Lower leg skin (tissue), 3 donors: Measurements from ENCODE around the gene LRRC25.

Experiments used
- POLR2A ChIP-seq, 2 donors: fragments of 450-650 bp; IDR thresholded peaks; one replicate each; pipeline ENCODE4 v1.6.1; 2016 to 2017; ENCODE audit warnings: antibody characterized with exemption in 2 of 2, mild to moderate bottlenecking in 1 of 2, moderate library complexity in 1 of 2
- TF ChIP-seq, protein P1 (sequence below), 3 donors: fragments of 450-650 bp; IDR thresholded peaks; one replicate each; pipeline ENCODE4 v1.5.1; 2016; ENCODE audit warnings: antibody characterized with exemption in 3 of 3, mild to moderate bottlenecking in 3 of 3, moderate library complexity in 2 of 3

- TF ChIP-seq, protein P1, sequence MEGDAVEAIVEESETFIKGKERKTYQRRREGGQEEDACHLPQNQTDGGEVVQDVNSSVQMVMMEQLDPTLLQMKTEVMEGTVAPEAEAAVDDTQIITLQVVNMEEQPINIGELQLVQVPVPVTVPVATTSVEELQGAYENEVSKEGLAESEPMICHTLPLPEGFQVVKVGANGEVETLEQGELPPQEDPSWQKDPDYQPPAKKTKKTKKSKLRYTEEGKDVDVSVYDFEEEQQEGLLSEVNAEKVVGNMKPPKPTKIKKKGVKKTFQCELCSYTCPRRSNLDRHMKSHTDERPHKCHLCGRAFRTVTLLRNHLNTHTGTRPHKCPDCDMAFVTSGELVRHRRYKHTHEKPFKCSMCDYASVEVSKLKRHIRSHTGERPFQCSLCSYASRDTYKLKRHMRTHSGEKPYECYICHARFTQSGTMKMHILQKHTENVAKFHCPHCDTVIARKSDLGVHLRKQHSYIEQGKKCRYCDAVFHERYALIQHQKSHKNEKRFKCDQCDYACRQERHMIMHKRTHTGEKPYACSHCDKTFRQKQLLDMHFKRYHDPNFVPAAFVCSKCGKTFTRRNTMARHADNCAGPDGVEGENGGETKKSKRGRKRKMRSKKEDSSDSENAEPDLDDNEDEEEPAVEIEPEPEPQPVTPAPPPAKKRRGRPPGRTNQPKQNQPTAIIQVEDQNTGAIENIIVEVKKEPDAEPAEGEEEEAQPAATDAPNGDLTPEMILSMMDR (IDR thresholded peaks at IDR 0.05): no peak
- TF ChIP-seq POLR2A (IDR thresholded peaks at IDR 0.05): no peak
Observed at GRCh38 chr19:18366021-18366435, 31.4 kb downstream of the LRRC25 start.
